ENCODE data around the gene ZNF549. TPM values are rescaled to one million over a fixed set of nuclear protein-coding genes. Genes with fewer than 3 reads are reported as not detected.
A peak's percentile ranks its signal among the peaks of the same experiment; 100 is the strongest.

ZNF549 gene
- total and polyA plus RNA-seq, 2 donors from 2014 or later, result 2.4 to 8.7 TPM

DNA sequence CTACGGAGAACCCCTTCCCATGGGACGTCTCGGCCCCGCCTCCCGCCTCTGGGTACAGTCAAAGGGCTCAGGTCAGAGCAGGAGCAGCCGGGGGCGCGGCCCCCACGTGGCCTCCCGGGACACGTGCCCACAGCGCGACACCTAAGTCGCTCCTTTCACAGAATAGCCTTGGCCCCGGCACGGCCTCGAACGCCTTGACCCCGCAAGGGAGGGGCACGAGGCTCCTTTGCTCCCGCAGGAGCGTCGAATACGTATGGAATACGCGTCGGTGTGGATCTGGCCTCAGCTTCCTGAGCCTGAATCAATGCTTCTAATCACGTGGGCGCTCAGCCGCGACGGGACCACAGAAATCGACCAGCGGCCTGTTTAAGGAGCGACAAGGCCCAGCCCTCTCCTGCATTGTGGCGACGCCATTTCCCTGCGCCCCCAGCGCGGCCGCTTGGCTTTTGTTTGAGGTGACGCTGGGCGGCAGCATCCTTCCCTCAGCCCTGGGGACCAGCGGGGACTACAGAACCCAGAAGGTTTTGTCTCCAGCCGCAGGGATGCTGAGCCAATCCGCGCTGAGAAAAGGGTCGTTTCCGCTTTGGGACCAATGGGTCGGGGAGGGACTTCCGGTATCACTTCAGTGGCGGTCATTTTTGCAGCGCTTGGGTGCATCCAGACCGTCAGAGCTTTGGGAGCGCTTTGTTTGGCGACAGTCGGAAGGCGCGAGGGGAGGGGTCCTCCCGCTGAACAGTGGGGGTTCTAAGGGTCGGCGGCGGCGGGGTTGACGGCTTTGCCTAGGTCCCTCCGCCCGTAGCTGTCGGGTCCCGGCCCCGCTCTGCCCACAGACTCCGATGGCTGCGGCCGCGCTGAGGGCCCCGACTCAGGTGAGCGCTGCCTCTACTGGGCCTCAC lies 56.6 kb downstream of the ZNF549 start, which contains the start of gene ZIK1:
Gene ZIK1 (plus strand): TSS at position 625 of the 896 bp plus-strand sequence. CDS start 212 bp downstream, at position 837.
- Histone ChIP-seq H3K27ac (ENCODE audit: low read depth in 2 of 2, low read length in 2 of 2) (no peak within 1 kb of the TSS), H3K9ac (ENCODE audit: low read length in 3 of 3) (peak within 1 kb of the TSS; percentile 42 to 78 (median 59)), H3K27me3 (ENCODE audit: control insufficient read depth, insufficient read depth, low read length) (no peaks in the 10 kb centered on the region), H3K4me1 (ENCODE audit: control insufficient read depth in 2 of 3, insufficient read depth in 2 of 3, low read depth in 1 of 3, low read length in 3 of 3) (peaks cover 0 to 11% (median 0%) of the 10 kb centered on the region in 3 donors), H3K36me3 (ENCODE audit: control insufficient read depth in 2 of 3, insufficient read depth in 3 of 3, low read length in 3 of 3) (peaks cover 3 to 10% (median 9%) of the 10 kb centered on the region in 3 donors), H3K9me3 (ENCODE audit: control insufficient read depth in 2 of 3, insufficient read depth in 1 of 3, low read length in 3 of 3) (peaks cover 4 to 30% (median 7%) of the 10 kb centered on the region in 3 donors), H3K4me3 (ENCODE audit: low read length in 3 of 3) (peak within 1 kb of the TSS; percentile 79 to 82 (median 81))
- no peak for FAIRE-seq
- TF ChIP-seq, protein P1, sequence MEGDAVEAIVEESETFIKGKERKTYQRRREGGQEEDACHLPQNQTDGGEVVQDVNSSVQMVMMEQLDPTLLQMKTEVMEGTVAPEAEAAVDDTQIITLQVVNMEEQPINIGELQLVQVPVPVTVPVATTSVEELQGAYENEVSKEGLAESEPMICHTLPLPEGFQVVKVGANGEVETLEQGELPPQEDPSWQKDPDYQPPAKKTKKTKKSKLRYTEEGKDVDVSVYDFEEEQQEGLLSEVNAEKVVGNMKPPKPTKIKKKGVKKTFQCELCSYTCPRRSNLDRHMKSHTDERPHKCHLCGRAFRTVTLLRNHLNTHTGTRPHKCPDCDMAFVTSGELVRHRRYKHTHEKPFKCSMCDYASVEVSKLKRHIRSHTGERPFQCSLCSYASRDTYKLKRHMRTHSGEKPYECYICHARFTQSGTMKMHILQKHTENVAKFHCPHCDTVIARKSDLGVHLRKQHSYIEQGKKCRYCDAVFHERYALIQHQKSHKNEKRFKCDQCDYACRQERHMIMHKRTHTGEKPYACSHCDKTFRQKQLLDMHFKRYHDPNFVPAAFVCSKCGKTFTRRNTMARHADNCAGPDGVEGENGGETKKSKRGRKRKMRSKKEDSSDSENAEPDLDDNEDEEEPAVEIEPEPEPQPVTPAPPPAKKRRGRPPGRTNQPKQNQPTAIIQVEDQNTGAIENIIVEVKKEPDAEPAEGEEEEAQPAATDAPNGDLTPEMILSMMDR (IDR thresholded peaks at IDR 0.05; ENCODE audit: borderline replicate concordance, extremely low read depth, insufficient read depth), result no peak
- DNase-seq, result peak; percentile 96 to 99 (median 97)
- intact Hi-C loops (cut with DNase I), result no loop called here

DNA sequence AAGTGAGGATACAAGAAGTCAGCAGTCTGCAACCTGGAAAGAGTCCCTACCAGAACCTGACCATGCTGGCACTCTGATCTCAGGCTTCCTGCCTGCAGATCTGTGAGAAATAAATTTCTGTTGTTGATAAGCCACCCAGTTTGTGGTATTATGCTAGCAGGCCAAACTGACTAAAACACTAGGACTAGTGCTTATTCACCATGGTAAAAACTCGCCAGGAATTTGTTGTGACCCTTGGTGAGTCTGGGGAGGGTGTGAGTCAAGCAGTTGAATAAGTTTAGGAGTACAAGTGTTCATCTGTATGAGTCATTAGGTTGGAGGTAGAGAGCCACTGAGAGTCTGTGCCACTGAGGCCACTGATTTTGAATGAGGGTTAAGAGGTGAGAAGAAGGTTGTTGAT lies 60.4 kb downstream of the ZNF549 start:
- TF ChIP-seq, protein P1 (IDR thresholded peaks at IDR 0.05; ENCODE audit: borderline replicate concordance, extremely low read depth, insufficient read depth), result no peak

DNA sequence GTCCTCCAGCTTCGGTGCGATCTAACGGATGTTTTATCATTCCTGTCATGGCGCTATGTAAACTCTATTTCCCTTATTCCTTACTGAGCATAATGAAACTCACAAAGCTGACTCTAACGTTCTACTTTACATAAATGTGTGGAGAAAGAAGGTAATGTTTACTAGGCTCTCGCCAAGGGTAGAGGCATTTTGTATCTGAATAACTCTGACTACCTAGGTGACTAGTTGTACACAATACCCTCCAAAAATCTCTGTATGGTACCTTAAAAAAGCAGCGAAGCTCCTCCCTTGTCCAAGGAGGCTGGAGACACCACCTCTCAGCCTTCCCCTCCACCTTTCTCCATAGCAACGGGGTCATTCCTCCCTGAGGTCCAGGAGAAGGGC lies 72.2 kb downstream of the ZNF549 start:
- DNase-seq (no peak), FAIRE-seq (no peak)
- Histone ChIP-seq H3K36me3 (ENCODE audit: control insufficient read depth in 2 of 3, insufficient read depth in 3 of 3, low read length in 3 of 3) (peaks cover 0 to under 1% (median 0%) of the 10 kb centered on the region in 3 donors), H3K4me3 (ENCODE audit: low read length in 3 of 3) (peak overlapping the region; percentile 55 to 80 (median 80)), H3K27me3 (ENCODE audit: control insufficient read depth, insufficient read depth, low read length) (no peaks in the 10 kb centered on the region), H3K9me3 (ENCODE audit: control insufficient read depth in 2 of 3, insufficient read depth in 1 of 3, low read length in 3 of 3) (peaks cover 0 to 6% (median 0%) of the 10 kb centered on the region in 3 donors), H3K4me1 (ENCODE audit: control insufficient read depth in 2 of 3, insufficient read depth in 2 of 3, low read depth in 1 of 3, low read length in 3 of 3) (peaks cover 0 to 9% (median 6%) of the 10 kb centered on the region in 3 donors), H3K27ac (ENCODE audit: low read depth in 2 of 2, low read length in 2 of 2) (no peak overlapping the region), H3K9ac (ENCODE audit: low read length in 3 of 3) (no peak overlapping the region)
- intact Hi-C loops (cut with DNase I), result no loop called here
- TF ChIP-seq, protein P1 (IDR thresholded peaks at IDR 0.05; ENCODE audit: borderline replicate concordance, extremely low read depth, insufficient read depth), result no peak

More for the DNA sequence above, 60.4 kb downstream of the ZNF549 start:
- intact Hi-C loops (cut with DNase I), result no loop called here
- Histone ChIP-seq H3K27me3 (ENCODE audit: control insufficient read depth, insufficient read depth, low read length) (no peaks in the 10 kb centered on the region), H3K9me3 (ENCODE audit: control insufficient read depth in 2 of 3, insufficient read depth in 1 of 3, low read length in 3 of 3) (peaks cover 24 to 68% (median 30%) of the 10 kb centered on the region in 3 donors), H3K27ac (ENCODE audit: low read depth in 2 of 2, low read length in 2 of 2) (no peak overlapping the region), H3K4me1 (ENCODE audit: control insufficient read depth in 2 of 3, insufficient read depth in 2 of 3, low read depth in 1 of 3, low read length in 3 of 3) (peaks cover 0 to 11% (median 0%) of the 10 kb centered on the region in 3 donors), H3K36me3 (ENCODE audit: control insufficient read depth in 2 of 3, insufficient read depth in 3 of 3, low read length in 3 of 3) (peaks cover 15 to 34% (median 31%) of the 10 kb centered on the region in 3 donors), H3K9ac (ENCODE audit: low read length in 3 of 3) (no peak overlapping the region), H3K4me3 (ENCODE audit: low read length in 3 of 3) (peak overlapping the region in 1 of 3 donors; percentile 14)
- DNase-seq (no peak), FAIRE-seq (no peak)
